ENCODE results near the gene ITPR1. TPM values are rescaled to one million over a fixed set of nuclear protein-coding genes. Genes with fewer than 3 reads are reported as not detected.
"Not testable (repeated sequence)": the region's sequence is repeated elsewhere in the genome, so short reads cannot be mapped to it uniquely, and the experiment has no call there.

The ITPR1 gene
- total RNA-seq, 1 experiment from 2014 or later, result 3.6 TPM

DNA sequence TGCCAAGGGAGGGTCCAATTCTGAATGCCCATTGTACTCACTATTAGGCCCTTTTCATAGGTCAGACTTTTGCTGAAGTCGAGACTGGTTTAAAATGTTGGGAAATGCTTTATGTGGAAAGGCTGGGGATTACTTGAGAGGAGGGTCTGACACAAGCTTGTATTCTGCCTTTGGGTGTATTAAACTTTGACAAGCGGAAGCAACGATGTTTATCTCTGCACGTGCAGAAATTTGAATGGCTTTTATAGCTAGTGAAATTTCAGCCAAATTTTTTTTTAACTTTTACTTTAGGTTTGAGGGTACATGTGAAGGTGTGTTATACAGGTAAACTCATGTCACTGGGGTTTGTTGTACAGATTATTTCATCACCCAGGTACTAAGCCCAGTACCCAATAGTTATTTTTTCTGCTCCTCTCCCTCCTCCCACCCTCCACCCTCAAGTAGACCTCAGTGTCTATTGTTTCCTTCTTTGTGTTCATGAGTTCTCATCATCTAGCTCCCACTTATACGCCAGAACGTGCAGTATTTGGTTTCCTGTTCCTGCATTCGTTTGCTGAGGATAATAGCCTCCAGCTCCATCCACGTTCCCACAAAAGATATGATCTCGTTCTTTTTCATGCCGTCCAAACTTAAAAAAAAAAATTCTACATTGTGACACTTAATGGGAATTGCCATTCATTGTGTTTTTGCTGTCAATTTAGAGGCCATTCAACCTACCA, 263.1 kb downstream of the ITPR1 start:
- DNase-seq (ENCODE audit: low spot score), result no peak

DNA sequence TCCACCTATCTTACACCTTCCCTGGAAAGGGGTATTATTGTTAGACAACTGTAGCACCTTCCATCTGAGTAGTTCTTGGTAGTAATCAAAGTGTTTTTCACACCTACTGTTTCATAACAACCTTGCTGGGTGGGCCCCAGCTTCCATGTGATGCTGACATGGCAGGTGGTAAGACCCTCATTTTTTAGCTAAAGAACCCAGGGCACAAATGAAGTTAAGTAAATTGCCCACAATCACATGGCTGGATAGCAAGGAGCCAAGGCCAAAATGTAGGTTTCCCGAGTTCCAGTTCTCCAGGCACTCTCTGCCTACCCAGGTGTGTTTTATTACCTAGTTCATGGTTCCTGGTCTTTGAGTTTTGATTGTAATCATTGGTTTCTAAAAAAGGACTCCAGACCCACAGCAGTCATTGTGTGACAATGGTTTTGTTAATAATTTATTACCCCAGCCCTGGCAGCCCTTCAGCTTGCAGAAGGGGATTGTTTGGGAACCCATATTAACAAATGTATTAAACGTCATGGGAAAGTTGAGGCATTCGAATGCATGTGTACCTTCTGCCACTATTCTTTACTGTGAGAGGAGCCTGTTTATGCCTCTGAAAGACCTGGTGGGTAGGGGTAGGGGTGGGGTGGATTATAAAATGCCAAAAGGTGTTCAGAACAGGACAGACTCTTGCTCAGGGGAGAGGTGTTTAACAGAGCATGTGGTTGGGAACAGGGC, 263.9 kb downstream of the ITPR1 start:
- DNase-seq (ENCODE audit: low spot score), result no peak

DNA sequence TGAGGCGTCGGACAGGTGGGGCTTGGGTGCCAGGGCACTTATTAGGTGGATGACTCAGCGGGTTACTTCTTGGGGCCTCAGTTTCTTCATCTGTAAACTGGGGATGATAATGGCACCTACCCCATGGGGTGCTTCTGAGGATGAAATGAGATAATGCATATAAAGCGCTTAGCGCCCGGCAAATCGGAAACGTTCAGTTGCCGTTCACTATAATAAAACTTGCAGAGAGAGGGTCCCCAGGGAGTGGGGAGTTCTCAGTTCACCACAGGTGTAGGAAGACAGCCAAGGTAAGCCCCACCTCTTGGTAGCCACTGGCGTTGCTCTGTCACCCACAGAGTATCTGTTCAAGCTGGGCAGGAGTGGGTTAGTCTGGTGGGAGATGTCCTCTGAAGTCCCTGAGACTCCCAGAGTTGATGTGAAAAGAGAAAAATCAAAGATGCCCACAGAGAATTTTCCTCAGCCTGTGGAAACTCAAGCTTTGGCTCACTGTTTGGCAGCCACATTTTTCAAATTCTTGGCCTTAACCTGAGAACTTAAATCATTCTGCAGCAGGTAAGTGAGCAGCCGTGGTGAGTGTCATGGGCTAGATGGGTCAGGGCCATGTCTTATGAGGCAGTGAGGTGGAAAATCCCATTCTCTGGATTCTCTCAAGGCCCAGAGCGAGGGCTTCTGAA, 264.6 kb downstream of the ITPR1 start:
- no peak for DNase-seq (ENCODE audit: low spot score)

DNA sequence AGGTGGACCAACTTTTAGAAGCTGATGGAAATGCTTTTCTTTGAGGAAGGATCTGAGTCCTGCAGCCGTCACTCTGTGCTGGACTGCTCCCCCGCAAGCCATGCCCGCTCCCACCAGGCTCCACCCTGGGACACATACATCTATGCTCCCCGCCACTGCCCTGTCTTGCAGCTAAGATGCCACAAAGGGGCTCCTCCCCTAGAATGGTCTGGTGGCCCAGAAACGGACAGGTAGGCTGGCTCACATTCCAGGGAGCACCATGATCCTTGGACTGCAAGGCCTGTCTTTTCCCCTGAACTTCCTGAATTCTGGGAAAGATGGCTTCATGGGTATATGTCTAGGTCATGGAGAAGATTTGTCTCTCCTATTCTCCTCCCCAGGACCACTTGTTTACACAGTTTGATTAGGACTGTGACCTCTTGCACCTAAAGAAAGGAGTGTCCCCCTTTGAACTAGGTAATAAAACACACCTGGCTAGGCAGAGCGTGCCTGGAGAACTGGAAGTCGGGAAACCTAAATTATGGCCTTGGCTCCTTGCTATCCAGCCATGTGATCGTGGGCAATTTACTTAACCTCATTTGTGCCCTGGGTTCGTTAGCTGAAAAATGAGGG, 265.2 kb downstream of the ITPR1 start:
- DNase-seq (ENCODE audit: low spot score), result no peak

DNA sequence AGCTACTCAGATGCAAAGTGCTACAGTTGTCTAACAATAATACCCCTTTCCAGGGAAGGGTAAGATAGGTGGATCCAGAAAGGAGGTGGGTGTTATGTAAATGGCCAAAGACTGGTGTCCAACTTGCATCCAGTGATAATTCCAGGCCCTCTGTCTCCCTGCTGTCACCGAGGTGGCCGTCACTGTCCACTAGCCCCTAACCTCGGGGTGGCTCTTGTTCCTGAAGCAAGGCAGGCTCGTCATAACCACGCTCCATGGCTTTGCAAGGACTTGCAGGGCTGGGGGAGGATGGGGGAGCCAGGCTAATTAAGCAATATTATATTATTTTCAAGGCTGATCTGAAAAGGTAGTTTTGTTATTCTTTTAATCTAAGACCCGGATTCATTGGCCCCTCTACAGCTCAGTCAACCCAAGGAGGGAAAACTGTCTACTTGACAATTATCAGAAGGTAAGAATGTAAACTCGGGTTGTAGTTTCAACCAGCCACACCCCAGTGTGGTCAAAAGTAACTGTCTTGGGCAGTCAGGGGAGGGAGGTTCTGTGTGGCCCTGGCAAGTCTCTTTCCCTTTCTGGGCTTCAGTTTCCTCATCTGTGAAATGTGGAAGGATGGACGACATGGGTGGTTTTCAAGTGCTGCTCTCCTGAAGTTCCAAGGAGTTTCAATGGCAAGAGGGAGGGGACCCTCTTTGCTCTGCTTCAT, 266.0 kb downstream of the ITPR1 start:
- no peak for DNase-seq (ENCODE audit: low spot score)

DNA sequence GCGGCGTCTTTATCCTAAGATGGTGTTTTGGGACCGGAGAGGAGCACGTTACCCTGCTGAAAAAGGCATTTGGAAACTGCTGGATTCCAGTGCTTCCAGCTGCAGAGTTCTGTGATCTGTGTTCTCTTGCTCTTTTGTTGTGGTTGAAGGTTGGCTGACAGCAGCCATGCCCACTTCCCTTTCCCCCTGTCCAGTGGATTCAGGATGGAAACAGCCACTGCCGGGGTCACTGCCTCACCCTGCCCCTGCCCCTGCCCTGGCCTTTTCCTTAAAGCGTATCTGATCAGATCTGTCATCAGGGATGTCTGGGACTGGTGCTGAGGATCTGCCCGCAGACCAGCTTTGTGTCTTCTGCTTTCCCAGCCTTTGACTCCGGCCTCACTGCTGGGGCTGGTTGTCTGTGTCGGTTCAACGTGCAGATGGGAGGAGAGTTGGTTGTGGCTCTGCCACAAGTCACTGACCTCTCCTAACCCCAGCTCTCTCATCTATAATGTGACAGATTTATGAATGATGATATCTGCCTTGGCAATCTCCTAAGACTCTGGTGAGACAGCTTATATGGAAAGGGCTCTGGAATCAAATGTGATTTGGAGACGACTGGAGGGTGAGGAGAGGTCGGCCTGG, 266.7 kb downstream of the ITPR1 start:
- DNase-seq (ENCODE audit: low spot score), result no peak

DNA sequence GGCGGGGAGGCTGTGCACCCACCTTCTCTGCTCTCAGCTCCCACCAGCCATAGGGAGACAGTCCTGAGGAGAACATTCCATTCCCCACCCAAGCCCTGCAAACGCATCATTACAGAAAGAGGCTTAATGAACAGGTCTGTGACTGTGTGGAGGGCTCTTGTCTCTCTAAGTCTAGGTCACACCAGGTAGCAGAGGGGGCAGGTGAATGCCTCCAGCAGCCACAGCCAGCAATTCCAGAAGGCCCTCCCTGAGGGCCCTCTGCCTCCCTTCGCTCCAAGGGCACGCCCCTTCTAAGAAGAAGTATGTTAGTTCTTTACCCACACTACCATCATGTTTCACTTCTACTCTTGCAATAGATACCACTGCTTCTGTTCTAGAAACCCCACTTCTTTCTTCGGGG, 268.6 kb downstream of the ITPR1 start:
- no peak for DNase-seq (ENCODE audit: low spot score)

DNA sequence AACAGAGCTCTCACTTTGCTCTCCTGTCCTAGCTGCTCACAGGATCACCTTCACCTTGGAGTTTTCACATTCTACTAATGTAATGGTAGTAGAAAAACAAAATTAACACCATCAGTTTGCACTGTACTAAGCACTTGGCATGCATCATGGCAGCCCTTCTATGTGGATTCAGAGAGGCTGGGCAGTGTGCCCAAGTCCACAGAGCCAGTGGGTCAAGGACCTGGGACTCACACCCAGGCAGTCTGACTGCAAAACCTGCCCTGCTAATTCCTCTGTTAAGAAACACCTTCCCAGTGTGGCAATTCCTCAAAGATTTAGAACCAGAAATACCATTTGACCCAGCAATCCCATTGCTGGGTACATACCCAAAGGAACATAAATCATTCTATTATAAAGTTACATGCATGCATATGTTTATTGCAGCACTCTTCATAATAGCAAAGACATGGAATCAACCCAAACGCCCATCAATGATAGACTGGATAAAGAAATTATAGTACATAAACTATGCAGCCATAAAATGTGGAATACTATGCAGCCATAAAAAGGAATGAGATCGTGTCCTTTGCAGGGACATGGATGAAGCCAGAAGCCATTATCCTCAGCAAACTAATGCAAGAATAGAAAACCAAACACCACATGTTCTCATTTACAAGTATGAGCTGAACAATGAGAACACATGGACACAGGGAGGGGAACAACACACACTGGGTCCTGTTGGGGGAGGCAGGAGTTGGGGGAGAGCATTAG, 269.5 kb downstream of the ITPR1 start:
- DNase-seq (ENCODE audit: low spot score), result not testable (repeated sequence)

DNA sequence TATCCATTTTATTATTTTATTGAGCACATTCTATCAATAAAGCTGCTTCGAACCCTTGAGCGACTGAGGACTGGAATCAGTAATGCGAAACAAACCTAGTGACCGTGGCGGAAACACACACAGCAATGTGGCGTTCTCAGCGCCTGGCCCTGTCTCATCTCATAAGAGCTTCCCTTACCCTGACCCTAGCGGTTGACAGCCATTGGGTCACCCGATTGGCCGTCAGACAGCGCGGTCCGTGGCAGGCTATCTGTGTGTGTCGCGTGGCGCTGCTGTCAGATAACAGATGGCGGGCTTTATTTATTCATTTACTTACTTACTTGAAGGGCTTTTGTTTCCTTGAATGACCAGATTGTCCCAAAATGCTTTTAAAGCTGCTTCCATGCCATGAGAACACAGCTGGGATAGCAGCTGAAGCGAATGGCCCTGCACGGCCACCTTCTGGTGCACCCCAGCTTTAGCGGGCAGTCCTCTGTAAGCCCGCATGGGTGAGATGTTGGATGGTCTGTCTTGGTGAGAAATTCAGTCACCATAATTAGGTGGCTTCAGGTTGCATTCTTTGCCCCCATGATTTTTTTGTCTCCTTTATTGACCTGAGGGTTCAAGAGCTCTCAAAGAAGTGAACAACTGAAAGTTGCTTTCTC, 270.6 kb downstream of the ITPR1 start:
- no peak for DNase-seq (ENCODE audit: low spot score)

DNA sequence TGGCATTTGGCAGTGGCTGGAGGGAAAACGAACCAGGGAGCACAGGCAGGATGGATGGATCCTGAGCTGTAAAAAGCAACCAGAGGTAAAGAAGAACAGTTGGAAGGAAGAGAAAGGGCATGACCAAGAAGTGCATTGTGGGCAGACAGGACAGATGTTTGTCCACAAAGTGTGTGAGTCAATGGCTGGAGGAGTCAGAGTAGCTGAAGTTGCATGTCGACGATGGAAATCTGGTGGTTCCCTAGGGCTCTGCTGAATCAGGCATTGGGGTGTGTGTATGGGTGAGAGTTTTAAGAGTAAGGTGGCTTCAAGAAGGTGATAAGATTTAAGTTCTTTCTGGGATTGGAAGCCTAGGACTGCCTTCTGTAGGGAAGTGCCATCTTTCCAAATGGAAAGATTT, 272.1 kb downstream of the ITPR1 start:
- DNase-seq (ENCODE audit: low spot score), result no peak

DNA sequence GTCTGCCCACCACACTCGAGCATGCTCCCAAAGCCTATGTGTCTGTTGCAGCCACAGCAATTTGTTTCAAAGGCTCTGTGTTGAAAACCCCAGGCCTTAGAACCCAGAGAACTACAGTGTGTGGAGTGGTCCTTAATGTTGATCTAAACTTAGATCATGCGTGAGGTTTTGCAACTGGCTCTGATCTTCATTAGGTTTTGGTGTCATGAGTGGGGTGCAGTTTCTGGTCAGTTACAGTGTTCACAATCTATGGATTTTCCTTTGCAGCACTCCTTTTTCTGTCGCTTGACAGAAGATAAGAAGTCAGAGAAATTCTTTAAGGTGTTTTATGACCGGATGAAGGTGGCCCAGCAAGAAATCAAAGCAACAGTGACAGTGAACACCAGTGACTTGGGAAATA, 273.1 kb downstream of the ITPR1 start:
- no peak for DNase-seq (ENCODE audit: low spot score)

DNA sequence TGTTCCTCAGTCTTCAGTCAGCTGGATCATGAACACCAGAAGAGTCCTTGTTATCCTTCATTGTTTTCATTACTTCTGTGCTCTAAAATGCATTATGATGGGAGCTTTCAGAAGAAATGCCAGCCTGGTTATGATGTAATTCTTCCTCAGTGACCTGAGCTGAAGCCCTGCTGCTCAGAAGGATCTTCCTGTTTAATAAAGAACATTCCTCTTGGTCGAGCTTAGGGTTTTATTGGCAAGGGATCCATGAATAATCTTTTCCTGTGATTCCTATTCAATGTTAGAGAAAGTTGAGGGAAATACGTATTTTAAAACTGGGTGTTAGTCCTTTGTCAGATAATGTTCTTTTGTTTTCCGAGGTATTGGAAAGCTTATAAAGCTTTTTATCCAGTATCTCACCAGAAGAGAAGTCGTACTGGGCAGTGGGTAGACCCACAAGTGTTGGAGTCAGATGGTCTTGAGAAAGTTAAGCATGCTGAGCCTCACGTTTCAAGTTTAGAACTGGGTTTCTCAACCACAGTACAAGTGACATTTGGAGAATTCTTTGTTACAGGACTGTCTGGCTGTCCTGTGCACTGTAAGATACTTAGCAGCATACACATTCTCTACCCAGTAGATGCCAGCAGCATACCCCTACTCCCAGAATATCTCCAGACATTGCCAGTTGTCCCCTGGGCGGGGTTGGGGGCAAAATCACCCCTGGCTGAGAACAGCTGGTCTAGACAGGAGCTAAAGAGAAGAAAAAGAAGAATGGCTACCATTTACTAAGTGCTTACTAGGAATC, 273.8 kb downstream of the ITPR1 start:
- DNase-seq (ENCODE audit: low spot score), result no peak

DNA sequence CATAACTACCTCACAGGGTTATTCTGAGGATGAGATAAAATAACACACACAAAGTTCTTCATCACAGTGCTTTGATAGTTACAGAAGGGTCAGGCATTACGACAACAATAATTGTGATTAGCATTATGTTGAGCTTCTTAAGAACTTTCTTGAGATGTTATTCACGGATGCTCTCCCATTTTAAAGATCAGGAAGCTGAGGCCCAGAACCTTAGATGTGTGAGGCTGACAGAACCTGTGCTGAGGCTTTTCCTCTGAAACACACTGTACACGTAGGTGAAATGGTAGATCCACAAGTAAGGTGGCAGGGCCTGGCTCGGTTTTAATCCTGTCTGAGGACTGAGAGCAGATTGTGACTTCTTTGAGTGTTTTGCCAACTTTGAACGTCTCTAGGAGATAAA, 274.9 kb downstream of the ITPR1 start:
- DNase-seq (ENCODE audit: low spot score), result no peak

DNA sequence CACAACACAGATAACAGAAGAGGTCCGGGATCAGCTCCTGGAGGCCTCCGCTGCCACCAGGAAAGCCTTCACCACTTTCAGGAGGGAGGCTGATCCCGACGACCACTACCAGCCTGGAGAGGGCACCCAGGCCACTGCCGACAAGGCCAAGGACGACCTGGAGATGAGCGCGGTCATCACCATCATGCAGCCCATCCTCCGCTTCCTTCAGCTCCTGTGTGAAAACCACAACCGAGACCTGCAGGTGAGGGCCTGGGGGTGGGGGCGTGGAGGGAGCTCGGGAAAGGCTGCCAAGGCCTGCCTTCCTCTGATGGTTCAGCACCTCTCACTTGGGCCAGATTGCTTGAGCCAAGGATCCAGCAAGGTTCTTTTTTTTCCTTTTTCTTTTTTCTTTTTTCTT, 275.4 kb downstream of the ITPR1 start:
- no peak for DNase-seq (ENCODE audit: low spot score)

DNA sequence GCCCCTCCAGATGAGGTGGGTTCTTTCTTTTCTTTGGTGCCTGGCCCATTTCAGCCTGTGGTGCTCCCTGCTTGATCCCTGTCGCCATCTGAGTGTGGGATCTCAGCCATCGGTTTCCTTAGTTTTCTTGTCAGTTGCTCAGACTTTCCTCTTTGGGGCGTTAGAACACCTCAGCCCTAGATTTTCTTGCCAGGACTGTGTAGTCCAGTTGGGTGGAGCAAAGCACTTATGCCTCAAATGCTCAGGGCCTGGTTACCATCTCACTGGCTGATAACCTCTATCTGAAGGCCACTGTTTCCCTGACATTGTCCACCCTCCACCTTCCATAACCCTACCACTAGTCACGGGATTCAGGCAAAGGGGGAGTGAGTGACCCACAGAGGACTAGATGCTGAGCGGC, 277.4 kb downstream of the ITPR1 start:
- no peak for DNase-seq (ENCODE audit: low spot score)

DNA sequence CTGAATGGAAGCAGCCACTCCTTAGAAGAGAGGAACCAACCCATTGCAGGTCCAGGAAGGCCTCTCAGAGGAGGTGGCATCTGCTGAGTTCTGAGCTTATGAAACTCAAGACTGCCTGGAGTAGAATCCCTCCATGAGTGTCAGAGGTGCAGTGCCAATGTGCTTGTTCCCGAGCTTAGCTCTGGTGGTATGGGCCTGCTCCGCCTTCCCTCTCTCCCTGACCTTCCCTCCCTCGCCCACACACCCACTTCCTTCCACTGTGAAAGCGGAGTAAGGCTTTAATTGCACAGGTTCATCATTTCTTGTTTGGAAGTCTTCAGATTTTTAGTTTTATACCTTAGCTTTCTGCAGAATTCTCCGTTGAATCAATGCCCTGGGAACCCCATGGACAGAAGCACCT, 278.1 kb downstream of the ITPR1 start:
- no peak for DNase-seq (ENCODE audit: low spot score)

DNA sequence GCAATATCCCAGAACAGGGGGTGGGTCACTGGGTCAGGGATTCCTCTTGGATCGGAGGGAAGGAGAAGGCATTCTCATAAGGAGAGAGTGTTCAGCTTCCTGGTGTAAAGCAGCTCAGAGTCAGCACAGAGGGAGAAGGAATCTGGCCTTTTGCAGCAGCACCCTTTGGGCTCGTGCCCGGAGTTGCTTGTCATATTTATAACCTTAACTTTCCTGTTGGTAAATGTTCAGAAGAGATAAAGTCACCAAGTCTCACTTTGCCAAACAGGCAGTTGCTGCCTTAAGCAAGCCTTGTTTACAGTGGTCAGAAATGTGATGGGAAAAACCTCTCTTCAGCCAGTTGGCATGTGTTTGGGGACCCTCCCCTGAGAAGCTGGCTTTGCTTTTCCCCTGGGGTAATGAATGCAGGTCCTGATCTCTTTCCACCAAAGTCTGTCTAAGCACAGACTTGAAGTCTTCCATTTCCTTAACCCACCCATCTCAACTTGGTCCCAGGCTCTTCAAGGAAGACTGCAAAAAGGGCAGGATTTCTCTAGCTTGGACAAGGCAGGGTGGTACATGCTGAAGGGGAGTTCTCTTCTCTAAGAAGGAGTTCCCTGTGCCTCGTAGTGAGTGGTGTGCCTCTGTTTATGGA, 279.1 kb downstream of the ITPR1 start:
- no peak for DNase-seq (ENCODE audit: low spot score)

DNA sequence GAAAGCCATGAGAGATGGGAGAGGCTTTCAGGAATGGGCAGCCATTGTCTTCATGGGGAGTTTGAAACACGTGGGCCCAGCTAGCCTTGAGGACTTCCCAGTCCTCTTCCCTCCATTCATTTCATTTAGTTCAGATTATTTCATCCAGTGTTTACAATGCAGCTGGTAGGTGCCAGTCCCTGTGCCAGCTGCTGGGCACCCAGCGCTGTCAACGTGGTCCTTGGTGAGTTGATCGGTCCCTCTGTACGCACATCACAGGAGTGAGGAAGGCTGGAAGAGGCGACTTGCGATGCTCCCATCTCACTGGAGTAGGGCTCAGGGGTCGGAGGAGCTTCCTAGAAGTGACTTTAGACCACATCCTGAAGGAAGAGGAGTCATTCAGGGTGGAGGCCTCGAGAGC, 279.7 kb downstream of the ITPR1 start:
- no peak for DNase-seq (ENCODE audit: low spot score)

DNA sequence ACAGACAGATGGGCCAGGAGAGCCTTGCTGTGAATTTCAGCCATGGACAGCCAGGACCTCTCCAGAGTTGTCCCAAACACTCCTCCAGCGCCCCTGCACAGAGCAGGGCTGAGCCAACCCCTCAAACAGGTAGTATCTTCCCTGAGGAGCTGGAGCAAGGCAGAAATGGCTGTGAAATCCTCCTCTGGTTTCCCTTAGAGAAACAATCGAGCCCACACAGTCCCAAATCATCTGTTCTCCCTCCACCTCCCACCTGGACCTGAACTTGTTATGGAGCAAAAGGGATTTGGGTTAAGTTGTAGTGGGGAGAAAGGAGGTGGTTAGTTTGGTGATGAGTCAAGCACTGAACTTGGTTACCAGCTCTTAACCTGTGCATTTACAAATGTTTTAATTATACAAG, 280.4 kb downstream of the ITPR1 start:
- DNase-seq (ENCODE audit: low spot score), result no peak

Data from HT-29 (cell line).